GM03348 (cell line): ENCODE data around the gene AKR1B15.
"Not testable (repeated sequence)": the region's sequence is repeated elsewhere in the genome, so short reads cannot be mapped to it uniquely, and the experiment has no call there.

ENCODE experiments used
- DNase-seq: peaks from one replicate; pipeline ENCODE4 v3.0.0; 2012; ENCODE audit warnings: low spot score

AKR1B15 gene

GRCh38 chr7:134548877-134549276, at the start of gene AKR1B15:
Gene AKR1B15 (plus strand): TSS chr7:134549110. CDS start chr7:134564620, 15,510 bp downstream.
- DNase-seq, result peak; percentile 64

GRCh38 chr7:134500406-134500805, 48.5 kb upstream of the AKR1B15 start:
- DNase-seq, result no peak

GRCh38 chr7:134500982-134501381, 47.9 kb upstream of the AKR1B15 start:
- no peak for DNase-seq

GRCh38 chr7:134502463-134503371, 46.2 kb upstream of the AKR1B15 start:
- peak; percentile 35 for DNase-seq

- DNase-seq, result no peak
These were observed 44.2 kb upstream of the AKR1B15 start for GRCh38 chr7:134504660-134505164.

- DNase-seq, result no peak
These were observed 43.1 kb upstream of the AKR1B15 start for GRCh38 chr7:134505856-134506255.

GRCh38 chr7:134509010-134509409, 39.9 kb upstream of the AKR1B15 start:
- no peak for DNase-seq

- no peak for DNase-seq
These were observed 38.3 kb upstream of the AKR1B15 start for GRCh38 chr7:134510646-134511045.

- DNase-seq, result no peak
These were observed 36.6 kb upstream of the AKR1B15 start for GRCh38 chr7:134512271-134512670.

- DNase-seq, result peak; percentile 72
These were observed 35.6 kb upstream of the AKR1B15 start for GRCh38 chr7:134513169-134513752.

- no peak for DNase-seq
These were observed 34.8 kb upstream of the AKR1B15 start for GRCh38 chr7:134514106-134514505.

- DNase-seq, result peak; percentile 71
These were observed 34.2 kb upstream of the AKR1B15 start for GRCh38 chr7:134514663-134515062.

- DNase-seq, result peak; percentile 79
These were observed 33.1 kb upstream of the AKR1B15 start for GRCh38 chr7:134515569-134516468.

- DNase-seq, result peak; percentile 33
These were observed 28.8 kb upstream of the AKR1B15 start for GRCh38 chr7:134520130-134520529.

GRCh38 chr7:134522601-134523000, 26.3 kb upstream of the AKR1B15 start:
- DNase-seq, result no peak

GRCh38 chr7:134525449-134525848, 23.5 kb upstream of the AKR1B15 start:
- not testable (repeated sequence) for DNase-seq

- DNase-seq, result not testable (repeated sequence)
These were observed 22.2 kb upstream of the AKR1B15 start for GRCh38 chr7:134526552-134527248.

GRCh38 chr7:134527979-134528371, 20.9 kb upstream of the AKR1B15 start:
- peak; percentile 60 for DNase-seq

- no peak for DNase-seq
These were observed 20.2 kb upstream of the AKR1B15 start for GRCh38 chr7:134528749-134529148.

GRCh38 chr7:134530460-134530859, 18.4 kb upstream of the AKR1B15 start:
- DNase-seq, result no peak

GRCh38 chr7:134532180-134532953, 16.5 kb upstream of the AKR1B15 start:
- DNase-seq, result no peak
